HEK293T (cell line): ENCODE data around the gene NCAN.
A peak's percentile ranks its signal among the peaks of the same experiment; 100 is the strongest.

Source experiments
- CTCF ChIA-PET: fragments of 350-600 bp; formaldehyde crosslinking; extraction: SDS; loops from one replicate; lab custom pipeline; 2021; ENCODE audit warnings: antibody characterized with exemption, inconsistent platforms; lab: Yijun Ruan, JAX
- POLR2A ChIA-PET: fragments of 350-600 bp; formaldehyde crosslinking; extraction: SDS; loops from one replicate; lab custom pipeline; 2020; ENCODE audit warnings: antibody characterized with exemption, inconsistent platforms; lab: Yijun Ruan, JAX
- DNase-seq: peaks from one replicate; pipeline ENCODE4 v3.0.0; 2012; ENCODE audit warnings: mixed read lengths; ENCODE audit errors: extremely low spot score
- ARNT ChIP-seq: fragments of 450-650 bp; IDR thresholded peaks from 2 replicates; pipeline ENCODE4 v1.6.1; 2017; ENCODE audit warnings: mild to moderate bottlenecking
- BHLHE40 ChIP-seq: fragments of 450-650 bp; IDR thresholded peaks from 2 replicates; pipeline ENCODE4 v1.6.1; 2016; ENCODE audit warnings: mild to moderate bottlenecking, moderate library complexity, borderline replicate concordance
- CTBP1 ChIP-seq: fragments of 450-650 bp; IDR thresholded peaks from 2 replicates; pipeline ENCODE4 v1.6.1; 2016; ENCODE audit warnings: borderline replicate concordance
- ELF4 ChIP-seq: fragments of 450-650 bp; IDR thresholded peaks from 2 replicates; pipeline ENCODE4 v1.6.1; 2017; ENCODE audit warnings: antibody characterized with exemption
- FOXA1 ChIP-seq: fragments of 450-650 bp; IDR thresholded peaks from 2 replicates; pipeline ENCODE4 v1.6.1; 2016; ENCODE audit warnings: mild to moderate bottlenecking
- FOXK2 ChIP-seq: fragments of 450-650 bp; IDR thresholded peaks from 2 replicates; pipeline ENCODE4 v1.6.1; 2016; ENCODE audit warnings: mild to moderate bottlenecking
- FOXM1 ChIP-seq: fragments of 450-650 bp; IDR thresholded peaks from 2 replicates; pipeline ENCODE4 v1.6.1; 2017; ENCODE audit warnings: mild to moderate bottlenecking, borderline replicate concordance
- HDGF ChIP-seq: fragments of 450-650 bp; IDR thresholded peaks from 2 replicates; pipeline ENCODE4 v1.6.1; 2017; ENCODE audit warnings: antibody characterized with exemption, borderline replicate concordance
- L3MBTL2 ChIP-seq: fragments of 450-650 bp; conservative IDR thresholded peaks from 2 replicates; pipeline ENCODE4 v1.6.1; 2016; ENCODE audit warnings: mild to moderate bottlenecking
- LEF1 ChIP-seq: fragments of 450-650 bp; IDR thresholded peaks from 2 replicates; pipeline ENCODE4 v1.6.1; 2017; ENCODE audit warnings: mild to moderate bottlenecking, borderline replicate concordance
- NFRKB ChIP-seq: fragments of 450-650 bp; IDR thresholded peaks from 2 replicates; pipeline ENCODE4 v1.6.1; 2016; ENCODE audit warnings: mild to moderate bottlenecking, moderate library complexity
- SP1 ChIP-seq: fragments of 450-650 bp; IDR thresholded peaks from 2 replicates; pipeline ENCODE4 v1.6.1; 2017
- SUZ12 ChIP-seq: fragments of 450-650 bp; IDR thresholded peaks from 2 replicates; pipeline ENCODE4 v1.6.1; 2016; ENCODE audit warnings: mild to moderate bottlenecking
- TARDBP ChIP-seq: fragments of 450-650 bp; IDR thresholded peaks from 2 replicates; pipeline ENCODE4 v1.6.1; 2016
- ZNF384 ChIP-seq: fragments of 450-650 bp; IDR thresholded peaks from 2 replicates; pipeline ENCODE4 v1.6.1; 2016
- TF ChIP-seq, protein P1 (sequence below): fragments of 450-650 bp; IDR thresholded peaks from 2 replicates; pipeline ENCODE4 v1.6.1; 2016

NCAN gene

GRCh38 chr19:19211499-19212420 is at the start of gene NCAN:
TSS of gene NCAN (plus strand) at chr19:19211958. CDS start at chr19:19216954, 4,996 bp downstream.
- POLR2A ChIA-PET: interaction anchor here (0.6 to 1.0 kb wide), 2 partner anchors 8 to 138 kb away, joined by 3 to 5 read pairs; partner anchors contain the start of gene NR2C2AP
- TF ChIP-seq L3MBTL2: no peak
- peak; percentile 70 for DNase-seq
- CTCF ChIA-PET: no interaction called here

- CTCF ChIA-PET: no interaction called here
- no peak for DNase-seq
- TF ChIP-seq LEF1: no peak
- TF ChIP-seq L3MBTL2: no peak
- POLR2A ChIA-PET: no interaction called here
These were observed 49.3 kb upstream of the NCAN start for GRCh38 chr19:19162495-19162894.

DNA sequence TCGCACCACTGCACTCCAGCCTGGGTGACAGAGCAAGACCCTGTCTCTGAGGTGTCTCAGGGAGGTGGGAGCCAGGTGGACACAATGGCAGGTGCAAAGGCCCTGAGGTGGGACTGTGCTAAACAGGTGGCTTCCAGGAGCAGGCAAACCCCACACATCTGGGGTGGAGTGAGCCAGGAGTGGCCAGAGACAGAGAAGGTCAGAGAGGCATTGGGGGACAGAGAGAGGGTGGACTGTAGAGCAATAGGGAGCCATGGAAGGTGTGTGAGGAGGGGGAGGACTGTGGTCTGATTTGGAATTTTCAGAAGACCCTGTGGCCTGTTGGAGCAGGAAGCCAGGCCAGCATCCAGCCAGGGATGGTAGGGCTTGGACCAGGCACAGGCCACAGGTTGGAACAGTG is 46.4 kb upstream of the NCAN start:
- no peak for TF ChIP-seq SP1
- no peak for TF ChIP-seq L3MBTL2
- TF ChIP-seq HDGF: no peak
- TF ChIP-seq BHLHE40: no peak
- no peak for TF ChIP-seq TARDBP
- TF ChIP-seq FOXM1: no peak
- TF ChIP-seq SUZ12: no peak
- no peak for TF ChIP-seq ARNT
- TF ChIP-seq FOXK2: no peak
- no peak for TF ChIP-seq ELF4
- no peak for TF ChIP-seq NFRKB
- TF ChIP-seq ZNF384: no peak
- TF ChIP-seq LEF1: no peak
- TF ChIP-seq FOXA1: no peak
- TF ChIP-seq, protein P1, sequence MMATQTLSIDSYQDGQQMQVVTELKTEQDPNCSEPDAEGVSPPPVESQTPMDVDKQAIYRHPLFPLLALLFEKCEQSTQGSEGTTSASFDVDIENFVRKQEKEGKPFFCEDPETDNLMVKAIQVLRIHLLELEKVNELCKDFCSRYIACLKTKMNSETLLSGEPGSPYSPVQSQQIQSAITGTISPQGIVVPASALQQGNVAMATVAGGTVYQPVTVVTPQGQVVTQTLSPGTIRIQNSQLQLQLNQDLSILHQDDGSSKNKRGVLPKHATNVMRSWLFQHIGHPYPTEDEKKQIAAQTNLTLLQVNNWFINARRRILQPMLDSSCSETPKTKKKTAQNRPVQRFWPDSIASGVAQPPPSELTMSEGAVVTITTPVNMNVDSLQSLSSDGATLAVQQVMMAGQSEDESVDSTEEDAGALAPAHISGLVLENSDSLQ: no peak
- no peak for TF ChIP-seq CTBP1
- no peak for DNase-seq
- POLR2A ChIA-PET: no interaction called here
- CTCF ChIA-PET: no interaction called here

GRCh38 chr19:19167612-19168011 is 44.1 kb upstream of the NCAN start:
- POLR2A ChIA-PET: no interaction called here
- CTCF ChIA-PET: interaction anchor here (0.7 kb wide), 1 partner anchor 575 kb away, joined by 3 read pairs; no protein-coding TSS in a partner anchor
- TF ChIP-seq HDGF (no peak), L3MBTL2 (no peak), SUZ12 (no peak), BHLHE40 (no peak)
- DNase-seq: no peak

DNA sequence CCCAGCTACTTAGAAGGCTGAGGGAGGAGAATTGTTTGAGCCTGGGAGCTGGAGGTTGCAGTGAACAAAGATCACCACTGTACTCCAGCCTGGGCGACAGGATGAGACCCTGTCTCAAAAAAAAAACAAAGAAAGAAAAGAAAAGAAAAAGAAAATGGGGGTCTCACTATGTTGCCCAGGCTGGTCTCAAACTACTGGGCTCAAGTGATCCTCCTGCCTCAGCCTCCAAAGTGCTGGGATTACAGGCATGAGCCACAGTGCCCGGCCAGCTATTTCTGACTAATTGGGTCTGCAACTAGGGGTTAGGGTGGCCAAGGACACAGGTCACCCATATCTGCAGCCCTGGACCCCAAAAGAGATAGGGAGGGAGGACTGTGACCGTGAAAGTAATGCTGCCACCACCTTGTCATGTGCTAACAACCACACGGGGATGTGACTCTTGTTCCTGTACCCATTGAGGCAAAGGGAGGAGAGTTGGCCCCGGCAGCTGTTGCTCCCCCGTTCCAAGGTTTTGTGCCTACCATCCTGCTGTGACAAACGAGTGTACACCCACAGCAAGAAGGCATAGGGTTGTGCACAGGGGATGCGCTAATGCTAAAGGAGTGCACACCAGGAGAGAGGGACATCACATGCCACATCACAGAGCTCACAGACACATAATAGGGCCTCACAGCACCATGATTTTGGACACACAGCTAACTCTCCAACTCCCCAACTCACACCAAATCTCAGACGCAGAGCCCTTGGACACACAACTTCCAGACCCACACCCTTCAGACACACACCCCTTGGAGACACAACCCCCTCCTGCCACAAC is 42.3 kb upstream of the NCAN start:
- CTCF ChIA-PET: interaction anchor here (0.6 to 1.1 kb wide), 2 partner anchors 13 to 34 kb away, joined by 3 read pairs; partner anchors contain the start of gene NR2C2AP
- no peak for TF ChIP-seq L3MBTL2
- no peak for DNase-seq
- POLR2A ChIA-PET: interaction anchor here (1.0 to 1.4 kb wide), 3 partner anchors 14 to 346 kb away, joined by 3 to 4 read pairs (median 3); partner anchors contain the start of gene NDUFA13

DNA sequence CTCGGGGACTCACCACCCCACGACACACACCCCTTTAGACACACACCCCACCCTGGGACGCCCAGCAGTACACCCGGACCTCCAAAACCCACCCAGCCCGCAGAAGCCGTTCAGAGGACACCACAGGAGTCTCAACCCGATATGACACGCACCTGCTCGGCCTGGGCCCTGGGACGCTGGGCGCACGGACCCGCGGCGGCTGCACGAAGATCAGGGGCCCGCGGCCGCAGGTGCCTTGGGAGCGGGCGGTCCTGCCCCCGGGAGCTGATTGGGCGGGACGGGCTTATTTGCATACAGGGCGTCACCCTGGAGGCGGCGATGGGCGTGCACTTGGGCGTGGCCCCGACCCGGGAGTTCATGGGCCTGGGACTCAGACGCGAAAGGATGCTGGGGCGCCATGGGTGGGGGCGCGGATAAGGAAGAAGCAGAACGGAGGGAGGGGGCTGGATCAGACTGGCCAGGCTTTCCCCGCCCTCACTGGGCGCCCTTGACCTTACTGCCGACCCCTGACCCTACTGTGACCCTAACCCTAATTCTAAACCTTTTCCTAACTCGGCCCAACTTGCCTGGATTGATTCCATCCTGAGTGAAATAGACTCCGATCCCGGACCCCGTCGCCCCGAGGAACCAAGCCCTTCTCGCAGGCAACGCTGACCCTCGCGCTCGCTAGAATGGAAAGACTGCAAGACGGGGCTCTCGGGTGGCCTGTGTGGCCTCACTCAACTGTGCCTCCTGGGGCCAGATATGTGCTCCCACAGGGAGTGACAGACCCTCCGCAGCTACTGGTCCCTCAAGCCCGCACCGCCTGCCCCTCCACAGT is 41.5 kb upstream of the NCAN start, which contains the start of gene MEF2B:
TSS of gene MEF2B (minus strand) at position 211 of the 820 bp plus-strand sequence. CDS start 19,528 bp downstream, outside the sequence.
- CTCF ChIA-PET: interaction anchor here (0.6 kb wide), 1 partner anchor 16 kb away, joined by 3 read pairs; no protein-coding TSS in a partner anchor
- POLR2A ChIA-PET: interaction anchor here (1.0 to 1.4 kb wide), 3 partner anchors 14 to 346 kb away, joined by 3 to 4 read pairs (median 3); partner anchors contain the start of gene NDUFA13
- TF ChIP-seq HDGF: no peak
- TF ChIP-seq L3MBTL2: no peak
- TF ChIP-seq FOXA1: no peak
- no peak for TF ChIP-seq FOXK2
- DNase-seq: peak; percentile 95
